ENCODE results near the gene PSMB7.

The PSMB7 gene

DNA sequence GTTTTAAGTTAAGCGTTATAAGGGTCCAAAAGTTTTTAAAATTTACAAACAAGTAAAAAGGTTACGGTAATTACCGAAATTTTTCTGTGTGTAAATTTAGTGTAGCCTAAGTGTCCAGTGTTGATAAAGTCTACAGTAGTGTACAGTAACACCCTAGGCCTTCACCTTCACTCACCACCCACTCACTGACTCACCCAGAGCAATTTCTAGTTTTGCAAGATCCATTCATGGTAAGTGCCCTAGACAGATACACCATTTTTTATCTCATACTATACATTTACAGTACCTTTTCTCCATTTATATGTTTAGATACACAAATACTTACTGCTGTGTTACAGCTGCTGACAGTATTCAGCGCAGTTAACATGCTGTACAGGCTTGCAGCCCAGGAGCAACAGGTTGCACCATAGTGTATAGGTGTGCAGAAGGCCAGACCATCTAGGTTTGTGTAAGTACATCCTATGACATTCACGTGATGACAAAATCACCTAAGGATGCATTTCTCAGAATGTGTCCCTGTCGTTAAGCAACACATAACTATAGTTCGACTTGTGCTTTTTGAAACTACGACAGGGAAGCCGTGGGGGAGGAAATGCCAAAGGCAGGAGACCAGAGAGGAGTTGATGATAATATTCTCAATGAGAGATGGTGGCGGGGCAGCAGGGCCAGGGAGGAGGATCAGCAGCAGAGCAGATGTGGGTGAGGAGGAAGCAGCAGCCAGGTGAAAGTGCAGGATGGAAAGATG, 48.6 kb downstream of the PSMB7 start:
- no peak overlapping the region for H3K4me2 ChIP-seq (ENCODE audit: insufficient read depth, low read length)
- DNase-seq (no peak), ATAC-seq (ENCODE audit: insufficient read depth, low read depth) (no peak)
- no peaks in the 10 kb centered on the region for H3K9me3 ChIP-seq (ENCODE audit: insufficient read depth, low read length, severe bottlenecking)
- no peak overlapping the region for H3K4me3 ChIP-seq (ENCODE audit: low read depth in 1 of 2, low read length in 2 of 2)
- no peak overlapping the region for H2AFZ ChIP-seq (ENCODE audit: low read depth, low read length)
- TF ChIP-seq, protein P1, sequence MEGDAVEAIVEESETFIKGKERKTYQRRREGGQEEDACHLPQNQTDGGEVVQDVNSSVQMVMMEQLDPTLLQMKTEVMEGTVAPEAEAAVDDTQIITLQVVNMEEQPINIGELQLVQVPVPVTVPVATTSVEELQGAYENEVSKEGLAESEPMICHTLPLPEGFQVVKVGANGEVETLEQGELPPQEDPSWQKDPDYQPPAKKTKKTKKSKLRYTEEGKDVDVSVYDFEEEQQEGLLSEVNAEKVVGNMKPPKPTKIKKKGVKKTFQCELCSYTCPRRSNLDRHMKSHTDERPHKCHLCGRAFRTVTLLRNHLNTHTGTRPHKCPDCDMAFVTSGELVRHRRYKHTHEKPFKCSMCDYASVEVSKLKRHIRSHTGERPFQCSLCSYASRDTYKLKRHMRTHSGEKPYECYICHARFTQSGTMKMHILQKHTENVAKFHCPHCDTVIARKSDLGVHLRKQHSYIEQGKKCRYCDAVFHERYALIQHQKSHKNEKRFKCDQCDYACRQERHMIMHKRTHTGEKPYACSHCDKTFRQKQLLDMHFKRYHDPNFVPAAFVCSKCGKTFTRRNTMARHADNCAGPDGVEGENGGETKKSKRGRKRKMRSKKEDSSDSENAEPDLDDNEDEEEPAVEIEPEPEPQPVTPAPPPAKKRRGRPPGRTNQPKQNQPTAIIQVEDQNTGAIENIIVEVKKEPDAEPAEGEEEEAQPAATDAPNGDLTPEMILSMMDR (IDR thresholded peaks at IDR 0.05; ENCODE audit: borderline replicate concordance, extremely low read depth, low read length, poor library complexity, severe bottlenecking), result no peak
- no peak for TF ChIP-seq EZH2 (IDR thresholded peaks at IDR 0.05; ENCODE audit: borderline replicate concordance, low read depth, low read length, severe bottlenecking)
- peaks cover 7% of the 10 kb centered on the region; the same call in 1 of the 2 replicates for H3K36me3 ChIP-seq (ENCODE audit: insufficient read depth, low read length)
- H3K9ac ChIP-seq (ENCODE audit: low read depth, low read length), result no peak overlapping the region
- no peaks in the 10 kb centered on the region for H3K27me3 ChIP-seq (ENCODE audit: insufficient read depth, low read length, poor library complexity)
- H3K79me2 ChIP-seq (ENCODE audit: insufficient read depth, low read length), result peaks cover 87% of the 10 kb centered on the region
- no peak overlapping the region for H3K27ac ChIP-seq (ENCODE audit: low read length)
- H4K20me1 ChIP-seq (ENCODE audit: insufficient read depth, low read length), result peaks cover 75% of the 10 kb centered on the region
- H3K4me1 ChIP-seq (ENCODE audit: insufficient read depth, low read length), result no peaks in the 10 kb centered on the region

DNA sequence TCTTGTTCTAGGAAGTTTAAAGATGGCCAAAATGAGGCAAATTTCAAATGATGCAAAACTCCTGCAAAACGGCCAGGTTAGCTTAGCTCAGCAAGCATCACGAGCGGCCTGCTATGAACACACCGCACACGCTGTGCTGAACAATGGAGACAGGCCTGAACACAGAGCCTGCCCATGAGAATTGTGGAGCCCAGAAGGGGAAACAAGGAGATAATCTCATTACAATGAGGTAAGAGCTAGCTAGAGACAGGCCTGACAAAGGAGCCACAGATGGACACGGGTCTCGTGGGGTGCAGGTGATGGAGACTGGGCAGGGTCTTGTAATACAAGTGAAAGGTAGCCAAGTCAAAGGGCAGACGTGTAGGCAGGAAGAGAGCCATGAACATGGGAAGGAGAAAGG, 50.2 kb downstream of the PSMB7 start:
- H4K20me1 ChIP-seq (ENCODE audit: insufficient read depth, low read length), result peaks cover 77% of the 10 kb centered on the region

DNA sequence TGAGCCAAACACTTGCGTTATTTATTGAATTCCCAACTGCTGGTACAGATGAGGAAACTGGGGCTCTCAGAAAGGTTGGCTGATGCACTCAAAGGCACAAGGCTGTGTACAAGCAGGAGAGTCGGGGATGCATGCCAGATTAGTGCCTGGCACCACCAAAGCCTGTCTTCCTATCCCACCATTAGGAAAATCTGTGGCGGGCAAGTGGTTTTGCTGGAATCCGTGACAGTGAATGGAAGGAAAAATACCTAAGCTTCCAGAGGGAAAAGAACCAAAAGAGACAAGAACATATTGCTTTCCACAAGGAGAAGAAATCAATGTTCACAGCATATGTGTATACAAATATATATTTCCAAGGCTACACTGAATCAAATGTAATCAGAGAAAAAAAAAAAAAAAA, 51.1 kb downstream of the PSMB7 start:
- no peak for TF ChIP-seq EZH2 (IDR thresholded peaks at IDR 0.05; ENCODE audit: borderline replicate concordance, low read depth, low read length, severe bottlenecking)
- TF ChIP-seq, protein P1 (IDR thresholded peaks at IDR 0.05; ENCODE audit: borderline replicate concordance, extremely low read depth, low read length, poor library complexity, severe bottlenecking), result no peak
- H3K27me3 ChIP-seq (ENCODE audit: insufficient read depth, low read length, poor library complexity), result no peaks in the 10 kb centered on the region
- H3K9me3 ChIP-seq (ENCODE audit: insufficient read depth, low read length, severe bottlenecking), result no peaks in the 10 kb centered on the region
- no peak overlapping the region for H3K27ac ChIP-seq (ENCODE audit: low read length)
- H3K4me3 ChIP-seq (ENCODE audit: low read depth in 1 of 2, low read length in 2 of 2), result no peak overlapping the region
- H3K4me1 ChIP-seq (ENCODE audit: insufficient read depth, low read length), result no peaks in the 10 kb centered on the region
- peaks cover 88% of the 10 kb centered on the region for H3K79me2 ChIP-seq (ENCODE audit: insufficient read depth, low read length)
- H3K9ac ChIP-seq (ENCODE audit: low read depth, low read length), result no peak overlapping the region
- no peak overlapping the region for H3K4me2 ChIP-seq (ENCODE audit: insufficient read depth, low read length)
- H3K36me3 ChIP-seq (ENCODE audit: insufficient read depth, low read length), result peaks cover 7% of the 10 kb centered on the region; the same call in 1 of the 2 replicates
- no peak overlapping the region for H2AFZ ChIP-seq (ENCODE audit: low read depth, low read length)
- H4K20me1 ChIP-seq (ENCODE audit: insufficient read depth, low read length), result peaks cover 77% of the 10 kb centered on the region
- DNase-seq (no peak), ATAC-seq (ENCODE audit: insufficient read depth, low read depth) (no peak)

More for the DNA sequence above, 50.2 kb downstream of the PSMB7 start:
- no peak overlapping the region for H3K27ac ChIP-seq (ENCODE audit: low read length)
- H3K4me2 ChIP-seq (ENCODE audit: insufficient read depth, low read length), result no peak overlapping the region
- H3K4me1 ChIP-seq (ENCODE audit: insufficient read depth, low read length), result no peaks in the 10 kb centered on the region
- no peak for TF ChIP-seq EZH2 (IDR thresholded peaks at IDR 0.05; ENCODE audit: borderline replicate concordance, low read depth, low read length, severe bottlenecking)
- TF ChIP-seq, protein P1 (IDR thresholded peaks at IDR 0.05; ENCODE audit: borderline replicate concordance, extremely low read depth, low read length, poor library complexity, severe bottlenecking), result no peak
- H3K9ac ChIP-seq (ENCODE audit: low read depth, low read length), result no peak overlapping the region
- H3K27me3 ChIP-seq (ENCODE audit: insufficient read depth, low read length, poor library complexity), result no peaks in the 10 kb centered on the region
- H3K36me3 ChIP-seq (ENCODE audit: insufficient read depth, low read length), result peaks cover 7% of the 10 kb centered on the region; the same call in 1 of the 2 replicates
- ATAC-seq (ENCODE audit: insufficient read depth, low read depth), result no peak
- no peaks in the 10 kb centered on the region for H3K9me3 ChIP-seq (ENCODE audit: insufficient read depth, low read length, severe bottlenecking)
- no peak for DNase-seq
- H3K4me3 ChIP-seq (ENCODE audit: low read depth in 1 of 2, low read length in 2 of 2), result no peak overlapping the region
- H3K79me2 ChIP-seq (ENCODE audit: insufficient read depth, low read length), result peaks cover 88% of the 10 kb centered on the region
- no peak overlapping the region for H2AFZ ChIP-seq (ENCODE audit: low read depth, low read length)
